Placental pericyte (primary cell): ENCODE results near the gene OGFOD1. TPM values are rescaled to one million over a fixed set of nuclear protein-coding genes. Genes with fewer than 3 reads are reported as not detected.

Experiments used
- total RNA-seq: library from RNA; depleted of rRNA; stranded (reverse); fragments of >200 nt; gene quantifications from 2 replicates; pipeline ENCODE4 v1.2.3, GENCODE V29; 2012

OGFOD1 gene
- 77.9 and 123 TPM in 2 replicates for total RNA-seq

GRCh38 chr16:56450986-56451752, at the start of gene OGFOD1, which contains the start of gene NUDT21:
Gene OGFOD1 (plus strand): TSS chr16:56451554. CDS start chr16:56451613, 59 bp downstream.
Gene NUDT21 (minus strand): TSS chr16:56451332. CDS start chr16:56451202, 130 bp downstream.

GRCh38 chr16:56425439-56425832, 25.9 kb upstream of the OGFOD1 start, which contains the start of gene AMFR:
Gene AMFR (minus strand): TSS chr16:56425545. CDS start chr16:56425327, 218 bp downstream.

DNA sequence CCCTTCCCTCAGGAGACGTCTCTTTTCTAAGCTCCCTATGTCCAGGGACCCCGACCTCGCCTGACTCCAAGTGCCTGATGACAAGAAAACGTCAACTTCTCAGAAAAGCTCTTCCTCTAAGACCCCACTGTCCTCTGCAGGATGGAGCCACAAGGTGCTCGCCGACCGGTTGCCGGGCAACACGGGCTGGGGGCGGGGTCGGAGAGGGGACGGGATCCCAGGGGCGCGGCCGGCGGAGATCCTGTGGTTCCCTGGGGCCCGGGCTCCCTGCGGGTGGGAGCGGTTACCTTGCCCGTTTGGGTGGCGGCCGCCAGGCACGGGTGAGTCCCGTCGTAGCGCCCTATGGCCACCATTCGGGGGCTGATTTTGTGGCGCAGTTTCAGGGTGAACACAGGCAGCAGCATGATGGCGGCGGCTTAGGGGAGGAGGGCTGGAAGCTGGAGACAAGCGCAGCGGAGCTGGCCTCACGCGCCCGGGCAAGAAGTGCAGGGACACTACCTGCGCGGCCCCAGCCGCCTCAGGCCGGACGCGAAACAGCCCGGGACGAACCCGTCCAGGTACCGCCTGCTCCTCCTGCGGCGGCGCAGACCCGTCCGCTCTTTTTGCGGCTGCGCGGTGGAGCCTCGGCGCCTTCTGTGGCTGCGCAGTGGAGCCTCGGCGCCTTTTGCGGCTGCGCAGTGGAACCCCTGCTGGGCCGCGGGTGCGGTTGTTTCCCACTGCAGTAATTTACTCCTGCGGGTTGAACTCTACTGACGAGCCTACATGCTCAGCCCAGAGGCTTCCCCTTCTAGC, 68.3 kb downstream of the OGFOD1 start, which contains the start of gene BBS2:
Gene BBS2, minus strand, starts transcription at position 566 of the 792 bp plus-strand sequence. Its CDS starts 162 bp downstream, at position 404.

Other genes starting within 250 kb of the OGFOD1 start
- 268 and 384 TPM in 2 replicates for gene AMFR, start 26.0 kb upstream of the OGFOD1 start, total RNA-seq
- gene NUDT21, start 222 bp upstream of the OGFOD1 start, total RNA-seq: 67.6 and 93.2 TPM in 2 replicates
- 36.1 and 40.0 TPM in 2 replicates for gene BBS2, start 68.5 kb downstream of the OGFOD1 start, total RNA-seq
- not detected in 2 replicates for gene MT4, start 113.5 kb downstream of the OGFOD1 start, total RNA-seq
- not detected in 2 replicates for gene MT3, start 138.0 kb downstream of the OGFOD1 start, total RNA-seq
- gene MT2A, start 157.0 kb downstream of the OGFOD1 start, total RNA-seq: 68.9 and 179 TPM in 2 replicates
- gene MT1E, start 174.2 kb downstream of the OGFOD1 start, total RNA-seq: 90.4 and 152 TPM in 2 replicates
- 0.88 and 1.1 TPM in 2 replicates for gene MT1M, start 181.1 kb downstream of the OGFOD1 start, total RNA-seq
- not detected in 2 replicates for gene MT1A, start 187.1 kb downstream of the OGFOD1 start, total RNA-seq
- not detected in 2 replicates for gene MT1B, start 200.3 kb downstream of the OGFOD1 start, total RNA-seq
- not detected in 2 replicates for gene MT1F, start 206.4 kb downstream of the OGFOD1 start, total RNA-seq
- not detected in 2 replicates for gene MT1G, start 216.5 kb downstream of the OGFOD1 start, total RNA-seq
- not detected in 2 replicates for gene MT1H, start 218.3 kb downstream of the OGFOD1 start, total RNA-seq
- gene MT1X, start 230.9 kb downstream of the OGFOD1 start, total RNA-seq: 26.0 and 38.7 TPM in 2 replicates